Measurements from ENCODE around the gene KIAA1671. TPM values are rescaled to one million over a fixed set of nuclear protein-coding genes. Genes with fewer than 3 reads are reported as not detected.

The KIAA1671 gene
- total RNA-seq, 3 donors from 2014 or later = 71.3 to 131 (median 88.9) TPM

DNA sequence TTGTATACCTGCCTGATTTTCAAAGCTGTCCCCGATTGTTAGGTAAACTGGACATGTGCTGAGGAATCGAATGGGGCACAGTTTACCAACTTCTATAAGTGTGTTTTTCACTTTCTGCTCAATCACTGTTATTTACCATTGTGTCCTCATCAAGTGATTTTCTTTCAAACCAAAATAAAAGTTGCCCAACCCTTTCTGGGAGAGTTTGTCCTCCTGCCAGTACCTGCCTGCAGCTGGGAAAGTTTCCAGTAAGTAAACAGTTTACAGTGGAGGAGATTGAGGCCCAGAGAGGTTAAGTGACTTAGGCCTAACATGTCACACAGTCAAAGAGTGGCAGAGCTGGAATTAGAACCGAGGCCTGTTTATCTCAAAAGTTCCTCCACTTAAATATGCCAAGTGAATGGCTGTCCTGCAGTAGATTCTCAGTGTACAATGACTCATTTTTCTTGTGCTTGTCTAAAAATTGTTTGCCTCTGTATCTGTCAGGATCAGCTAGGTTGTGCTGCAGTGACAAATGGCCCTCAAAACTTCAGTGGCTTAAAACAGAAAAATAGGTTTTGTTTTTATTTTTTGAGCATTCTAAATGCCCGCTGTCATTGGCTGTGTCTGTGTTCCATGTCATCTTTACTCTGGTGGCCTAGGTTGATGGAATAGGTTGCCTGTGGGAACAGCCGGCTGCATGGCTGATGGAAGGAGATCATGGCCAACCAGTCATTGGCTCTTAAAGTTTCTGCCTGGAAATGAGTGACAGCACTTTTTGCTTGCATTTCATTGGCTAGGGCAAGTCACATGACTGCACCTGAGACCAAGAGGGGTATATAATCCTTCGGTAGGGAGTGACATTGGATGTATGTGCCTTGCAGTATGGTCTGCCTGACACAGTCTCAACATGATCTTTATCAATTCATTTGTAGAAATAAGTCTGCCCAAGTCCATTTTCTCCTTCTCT, 185.3 kb downstream of the KIAA1671 start:
- H3K4me1 ChIP-seq (ENCODE audit: low read depth) = peaks cover 34% of the 10 kb centered on the region
- peak; percentile 35 for ATAC-seq
- no peak overlapping the region for H3K4me3 ChIP-seq
- no peaks in the 10 kb centered on the region for H3K36me3 ChIP-seq (ENCODE audit: low read depth)
- no peak for DNase-seq
- intact Hi-C loops (cut with DNase I, micrococcal nuclease) = no loop called here
- no peaks in the 10 kb centered on the region for H3K9me3 ChIP-seq
- no peak for TF ChIP-seq CTCF (IDR thresholded peaks at IDR 0.05)

GRCh38 chr22:25139062-25139461, 186.5 kb downstream of the KIAA1671 start:
- no peak for TF ChIP-seq CTCF (IDR thresholded peaks at IDR 0.05)
- peak; percentile 27 for ATAC-seq
- DNase-seq = peak; percentile 45 to 72 (median 65)
- peaks cover 23% of the 10 kb centered on the region for H3K4me1 ChIP-seq (ENCODE audit: low read depth)
- intact Hi-C loops (cut with DNase I, micrococcal nuclease) = no loop called here
- no peaks in the 10 kb centered on the region for H3K36me3 ChIP-seq (ENCODE audit: low read depth)
- no peak overlapping the region for H3K4me3 ChIP-seq
- H3K9me3 ChIP-seq = no peaks in the 10 kb centered on the region

- Histone ChIP-seq H3K9me3 (no peaks in the 10 kb centered on the region), H3K4me3 (no peak overlapping the region), H3K4me1 (ENCODE audit: low read depth) (peaks cover 7% of the 10 kb centered on the region), H3K36me3 (ENCODE audit: low read depth) (no peaks in the 10 kb centered on the region)
- intact Hi-C loops (cut with DNase I, micrococcal nuclease) = no loop called here
- no peak for ATAC-seq
- TF ChIP-seq CTCF (IDR thresholded peaks at IDR 0.05) = no peak
- DNase-seq = no peak
Measured at GRCh38 chr22:25142102-25142501, 189.6 kb downstream of the KIAA1671 start.

DNA sequence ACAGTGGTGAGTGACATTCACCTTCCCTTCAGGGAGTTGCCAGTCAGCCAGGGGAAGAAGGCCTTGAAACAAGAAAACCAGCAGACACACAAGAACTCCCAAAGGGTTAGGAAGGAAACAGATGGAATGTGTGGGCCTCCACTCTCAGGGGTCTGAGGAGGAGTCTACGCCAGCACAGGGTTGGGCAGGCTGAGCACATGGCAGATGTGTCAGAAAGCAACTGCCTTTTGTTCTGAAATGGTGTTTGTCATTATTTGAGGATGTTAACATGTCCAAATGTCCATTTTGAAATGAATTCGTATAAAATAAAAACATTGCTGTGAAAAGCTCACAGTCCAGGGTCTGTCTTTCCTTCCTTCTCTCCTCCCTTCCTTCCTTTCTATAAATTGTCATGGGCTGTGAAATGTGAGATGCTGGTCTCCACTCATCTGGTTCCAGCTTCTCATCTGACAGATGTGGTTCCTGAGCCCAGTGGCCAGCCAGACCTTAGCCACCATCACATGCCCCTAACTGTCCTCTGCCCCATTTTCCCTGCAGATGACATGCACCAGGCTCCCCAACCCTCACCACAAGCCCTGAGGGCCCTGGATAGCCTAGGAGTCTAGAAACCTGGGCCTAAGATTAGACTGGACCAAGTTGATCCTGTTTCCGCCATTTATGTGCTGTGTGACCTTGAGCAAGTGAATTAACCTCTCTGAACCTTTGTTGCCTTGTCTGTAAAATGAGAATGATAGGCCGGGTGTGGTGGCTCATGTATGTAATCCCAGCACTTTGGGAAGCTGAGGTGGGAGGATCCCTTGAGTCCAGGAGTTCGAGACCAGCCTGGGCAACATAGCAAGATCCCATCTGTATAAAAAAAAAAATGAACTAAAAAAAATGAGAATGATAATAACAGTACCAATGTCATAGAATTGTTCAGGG, 190.9 kb downstream of the KIAA1671 start:
- ATAC-seq = no peak
- no peak for DNase-seq
- Histone ChIP-seq H3K9me3 (no peaks in the 10 kb centered on the region), H3K36me3 (ENCODE audit: low read depth) (no peaks in the 10 kb centered on the region), H3K4me3 (no peak overlapping the region), H3K4me1 (ENCODE audit: low read depth) (peaks cover 9% of the 10 kb centered on the region)
- intact Hi-C loops (cut with DNase I, micrococcal nuclease) = no loop called here
- TF ChIP-seq CTCF (IDR thresholded peaks at IDR 0.05) = no peak

DNA sequence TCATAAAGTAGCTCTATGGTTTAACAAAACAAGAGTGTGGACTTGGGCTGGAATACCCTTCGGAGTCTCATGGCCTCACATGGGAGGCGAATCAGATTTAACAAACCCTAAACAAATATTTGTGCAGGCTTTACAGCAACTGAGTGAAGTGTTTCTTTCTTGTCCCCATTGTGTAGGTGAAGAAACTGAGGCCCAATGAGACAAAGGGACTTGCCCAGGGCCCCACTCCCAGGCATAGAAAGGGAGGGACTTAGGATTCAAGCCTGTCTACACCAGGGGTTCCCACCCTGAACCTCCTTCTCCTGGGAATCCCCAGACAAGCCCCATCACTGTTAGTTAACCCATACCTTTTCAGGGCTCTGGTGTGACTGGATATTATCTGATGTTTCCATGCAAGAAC, 192.0 kb downstream of the KIAA1671 start:
- Histone ChIP-seq H3K4me1 (ENCODE audit: low read depth) (peaks cover 17% of the 10 kb centered on the region), H3K4me3 (no peak overlapping the region), H3K36me3 (ENCODE audit: low read depth) (no peaks in the 10 kb centered on the region), H3K9me3 (no peaks in the 10 kb centered on the region)
- no peak for TF ChIP-seq CTCF (IDR thresholded peaks at IDR 0.05)
- DNase-seq (no peak), ATAC-seq (no peak)
- intact Hi-C loops (cut with DNase I, micrococcal nuclease) = no loop called here
